HCT116 (cell line): ENCODE data around the gene SDCCAG8. TPM values are rescaled to one million over a fixed set of nuclear protein-coding genes. Genes with fewer than 3 reads are reported as not detected.

ENCODE experiments used
- ATAC-seq: fragments of 200-7000 bp; cut with Tn5 transposase; 2 replicates; pipeline ENCODE4 v1.9.1; 2020; ENCODE audit warnings: mild to moderate bottlenecking, moderate library complexity
- BruUV-seq: library from RNA; stranded (reverse); fragments of 400-500 nt; replicated peaks from 2 replicates; lab custom pipeline; 2021; lab: Mats Ljungman, UMichigan
- CTCF ChIA-PET: fragments of 300-600 bp; sonication (Branson Sonifier 250); formaldehyde crosslinking; loops from one replicate; lab custom pipeline; 2021; ENCODE audit warnings: antibody characterized with exemption; lab: Charles Lee
- POLR2A ChIA-PET: fragments of 300-600, 350-600 bp; sonication (Branson Sonifier 250); formaldehyde crosslinking; loops from one replicate; lab custom pipeline; 2021; ENCODE audit warnings: antibody characterized with exemption; lab: Charles Lee
- RAD21 ChIA-PET, 2 experiments: fragments of 300-600 bp; sonication (Branson Sonifier 250); formaldehyde crosslinking; loops; one replicate each; lab custom pipeline; 2023; ENCODE audit warnings: low total read pairs in 2 of 2; ENCODE audit not compliant: uncharacterized antibody in 2 of 2, unreplicated experiment in 2 of 2, low non-redundant PET in 1 of 2; lab: Charles Lee
- DNase-seq: peaks from one replicate; pipeline ENCODE4 v3.0.0-alpha.2; 2010; ENCODE audit warnings: low read depth, low spot score
- H2AFZ ChIP-seq: fragments of 200-600 bp; shearing (Covaris generic), sonication (generic); 2 replicates; pipeline ENCODE4 v1.6.1; 2017; ENCODE audit warnings: low read depth, mixed run types, mixed read lengths, antibody characterized with exemption, low read length; ENCODE audit not compliant: poor library complexity, severe bottlenecking
- H3K27ac ChIP-seq: 2 replicates; pipeline ENCODE4 v1.5.1; 2012; ENCODE audit warnings: low read depth, low read length
- H3K27me3 ChIP-seq: fragments of 200-600 bp; sonication (generic); 2 replicates; pipeline ENCODE4 v1.6.1; 2016; ENCODE audit warnings: mixed run types, low read length, mixed read lengths; ENCODE audit not compliant: insufficient read depth
- H3K36me3 ChIP-seq, 2 experiments: fragments of 200-500 bp in 1 of 2; fragments of 200-600 bp in 1 of 2; sonication (Bioruptor generic) in 1 of 2; sonication (generic) in 1 of 2; 2 replicates each; pipeline versions ENCODE4 v1.5.1 to v1.6.1; 2014 to 2016; ENCODE audit warnings: low read length in 2 of 2, inconsistent platforms in 1 of 2, mixed read lengths in 1 of 2, mixed run types in 1 of 2; ENCODE audit not compliant: insufficient read depth in 2 of 2, control insufficient read depth in 1 of 2
- H3K4me1 ChIP-seq, 2 experiments: fragments of 200-600 bp in 1 of 2; sonication (generic) in 1 of 2; 2 replicates each; pipeline versions ENCODE4 v1.5.1 to v1.6.1; 2012 to 2017; ENCODE audit warnings: low read length in 2 of 2, inconsistent platforms in 1 of 2, mild to moderate bottlenecking in 1 of 2, mixed read lengths in 1 of 2, mixed run types in 1 of 2, moderate library complexity in 1 of 2; ENCODE audit not compliant: insufficient read depth in 2 of 2, control insufficient read depth in 1 of 2
- H3K4me2 ChIP-seq: fragments of 200-600 bp; sonication (generic); 2 replicates; pipeline ENCODE4 v1.6.1; 2017; ENCODE audit warnings: mixed run types, low read length, mixed read lengths
- H3K4me3 ChIP-seq, 2 experiments: fragments of 200-600 bp in 1 of 2; sonication (generic) in 1 of 2; replicated peaks in 1 of 2; 2 replicates each; pipeline ENCODE4 v1.5.1; 2011 to 2016; ENCODE audit warnings: low read length in 2 of 2, control low read depth in 1 of 2, low read depth in 1 of 2, mild to moderate bottlenecking in 1 of 2, mixed read lengths in 1 of 2, mixed run types in 1 of 2
- H3K79me2 ChIP-seq: fragments of 200-600 bp; sonication (generic); 2 replicates; pipeline ENCODE4 v1.6.1; 2017; ENCODE audit warnings: mild to moderate bottlenecking, mixed run types, low read length, moderate library complexity, mixed read lengths; ENCODE audit not compliant: insufficient read depth
- H3K9ac ChIP-seq: fragments of 200-600 bp; sonication (generic); 2 replicates; pipeline ENCODE4 v1.6.1; 2016; ENCODE audit warnings: low read length, mixed read lengths
- H3K9me2 ChIP-seq: fragments of 200-600 bp; sonication (generic), shearing (Covaris generic); 2 replicates; pipeline ENCODE4 v1.6.1; 2017; ENCODE audit warnings: mixed run types, mild to moderate bottlenecking, moderate library complexity; ENCODE audit not compliant: insufficient read depth
- H3K9me3 ChIP-seq, 2 experiments: fragments of 200-500 bp in 1 of 2; fragments of 200-600 bp in 1 of 2; sonication (Bioruptor generic) in 1 of 2; sonication (generic) in 1 of 2; 2 replicates each; pipeline ENCODE4 v1.6.1; 2014 to 2017; ENCODE audit warnings: low read length in 2 of 2, mixed read lengths in 2 of 2, inconsistent platforms in 1 of 2, low read depth in 1 of 2, mild to moderate bottlenecking in 1 of 2, mixed run types in 1 of 2, moderate library complexity in 1 of 2; ENCODE audit not compliant: control insufficient read depth in 1 of 2, insufficient read depth in 1 of 2
- H4K20me1 ChIP-seq: fragments of 200-600 bp; sonication (generic), shearing (Covaris generic); 2 replicates; pipeline ENCODE4 v1.6.1; 2017; ENCODE audit warnings: mixed run types, mild to moderate bottlenecking, moderate library complexity; ENCODE audit not compliant: insufficient read depth
- ATF3 ChIP-seq: IDR thresholded peaks from 2 replicates; pipeline ENCODE4 v1.6.1; 2012
- ELF1 ChIP-seq: IDR thresholded peaks from 2 replicates; pipeline ENCODE4 v1.6.1; 2012; ENCODE audit warnings: low read depth, borderline replicate concordance
- FOSL1 ChIP-seq: IDR thresholded peaks from 2 replicates; pipeline ENCODE4 v1.6.1; 2012; ENCODE audit warnings: low read depth
- POLR2A ChIP-seq: IDR thresholded peaks from 2 replicates; pipeline ENCODE4 v1.7.0; 2011; ENCODE audit warnings: borderline replicate concordance; ENCODE audit not compliant: insufficient read depth, insufficient read length; ENCODE audit errors: extremely low read depth
- RAD21 ChIP-seq: IDR thresholded peaks from 2 replicates; pipeline ENCODE4 v1.6.1; 2012; ENCODE audit warnings: low read depth, mild to moderate bottlenecking
- REST ChIP-seq: IDR thresholded peaks from 2 replicates; pipeline ENCODE4 v1.6.1; 2012; ENCODE audit warnings: low read depth
- SIN3A ChIP-seq: IDR thresholded peaks from 2 replicates; pipeline ENCODE4 v1.6.1; 2012; ENCODE audit warnings: low read depth
- SP1 ChIP-seq: IDR thresholded peaks from 2 replicates; pipeline ENCODE4 v1.6.1; 2012; ENCODE audit warnings: low read depth
- SRF ChIP-seq: IDR thresholded peaks from 2 replicates; pipeline ENCODE4 v1.6.1; 2012; ENCODE audit warnings: low read depth
- TCF7L2 ChIP-seq: IDR thresholded peaks from 2 replicates; pipeline ENCODE4 v1.7.0; 2011; ENCODE audit warnings: borderline replicate concordance, inconsistent platforms; ENCODE audit not compliant: insufficient read depth, insufficient read length; ENCODE audit errors: extremely low read depth
- YY1 ChIP-seq: IDR thresholded peaks from 2 replicates; pipeline ENCODE4 v1.6.1; 2011; ENCODE audit warnings: low read length, low read depth, moderate library complexity, mild to moderate bottlenecking; ENCODE audit not compliant: insufficient replicate concordance; ENCODE audit errors: extremely low read depth
- ZNF274 ChIP-seq: fragments of 200-500 bp; sonication (Bioruptor generic); IDR thresholded peaks from 2 replicates; pipeline ENCODE4 v1.6.1; 2014; ENCODE audit warnings: mild to moderate bottlenecking, low read depth, low read length, inconsistent platforms
- intact Hi-C: fragments of 100-400 bp; cut with micrococcal nuclease; formaldehyde crosslinking; loops from 2 replicates; pipeline ENCODE4 v1.10.0; 2022
- total RNA-seq: library from RNA; stranded (reverse); gene quantifications from one replicate; pipeline ENCODE4 v1.2.1, GENCODE V29; 2021; ENCODE audit not compliant: unreplicated experiment

SDCCAG8 gene
- total RNA-seq, 1 experiment from 2014 or later = 38.2 TPM

- TF ChIP-seq REST (no peak), RAD21 (no peak), ELF1 (no peak), TCF7L2 (no peak)
Observed at GRCh38 chr1:243367314-243367713, 111.5 kb downstream of the SDCCAG8 start (continued).

- RAD21 ChIA-PET = no interaction called here
Observed at GRCh38 chr1:243374412-243374811, 118.6 kb downstream of the SDCCAG8 start.

More at GRCh38 chr1:243374412-243374811, 118.6 kb downstream of the SDCCAG8 start:
- Histone ChIP-seq H3K9me3 (peaks cover 0 to 3% of the 10 kb centered on the region in 2 experiments; a peak in 1 of 4 replicates), H4K20me1 (no peaks in the 10 kb centered on the region)
- no peak for ATAC-seq
- TF ChIP-seq REST (no peak), ZNF274 (no peak), YY1 (no peak), ATF3 (no peak), SP1 (no peak), SIN3A (no peak), RAD21 (no peak), POLR2A (no peak), SRF (no peak), TCF7L2 (no peak), FOSL1 (no peak)
- TF ChIP-seq, all 23 proteins: peak for 0
- no peak overlapping the region for H2AFZ ChIP-seq
- intact Hi-C loops = no loop called here
- H3K27me3 ChIP-seq = no peaks in the 10 kb centered on the region
- no peak overlapping the region for H3K27ac ChIP-seq
- no peaks in the 10 kb centered on the region for H3K79me2 ChIP-seq
- H3K9ac ChIP-seq = no peak overlapping the region
- H3K4me2 ChIP-seq = no peak overlapping the region
- no peaks in the 10 kb centered on the region for H3K36me3 ChIP-seq
- H3K4me1 ChIP-seq = no peaks in the 10 kb centered on the region
- H3K9me2 ChIP-seq = no peaks in the 10 kb centered on the region
- H3K4me3 ChIP-seq = no peak overlapping the region
- DNase-seq = no peak
- POLR2A ChIA-PET = no interaction called here
- CTCF ChIA-PET = no interaction called here
- no TSS peak for BruUV-seq
